Activated naive CD8-positive, alpha-beta T cell treated with anti-CD3 and anti-CD28 coated beads, Interleukin-2, amount 10 ng/mL, durations not matched to agents 7 days and 5 days (primary cell): ENCODE measurements around the gene OR2S2. TPM values are rescaled to one million over a fixed set of nuclear protein-coding genes. Genes with fewer than 3 reads are reported as not detected.
A peak's percentile ranks its signal among the peaks of the same experiment; 100 is the strongest.

Experiments used
- ATAC-seq: fragments of 150-1000 bp; cut with Tn5 transposase; one replicate; pipeline ENCODE4 v1.10.0; 2021; ENCODE audit warnings: low read depth, moderate library complexity
- POLR2A ChIA-PET: fragments of 350-600 bp; sonication (Branson Sonifier 250); formaldehyde crosslinking; loops from one replicate; lab custom pipeline; 2021; ENCODE audit warnings: antibody characterized with exemption; lab: Charles Lee
- DNase-seq: peaks from one replicate; pipeline ENCODE4 v3.0.0; 2021
- H3K27ac Mint-ChIP-seq: one replicate; pipeline ENCODE4 v1.8.0; 2022; ENCODE audit warnings: mild to moderate bottlenecking, mixed read lengths
- H3K27me3 Mint-ChIP-seq: one replicate; pipeline ENCODE4 v1.8.0; 2022; ENCODE audit warnings: mild to moderate bottlenecking, moderate library complexity, mixed read lengths
- H3K36me3 Mint-ChIP-seq: one replicate; pipeline ENCODE4 v1.8.0; 2021; ENCODE audit warnings: mild to moderate bottlenecking, mixed read lengths
- H3K4me1 Mint-ChIP-seq: one replicate; pipeline ENCODE4 v1.8.0; 2021; ENCODE audit warnings: mixed read lengths
- H3K4me3 Mint-ChIP-seq: one replicate; pipeline ENCODE4 v1.8.0; 2022; ENCODE audit warnings: mild to moderate bottlenecking, moderate library complexity, mixed read lengths
- H3K9me3 Mint-ChIP-seq: one replicate; pipeline ENCODE4 v1.8.0; 2021; ENCODE audit warnings: mixed read lengths
- total RNA-seq, 2 experiments: library from RNA; stranded (reverse); gene quantifications; one replicate each; pipeline ENCODE4 v1.2.3, GENCODE V29; 2021

Gene OR2S2
- total RNA-seq, 2 experiments from 2014 or later = not detected

DNA sequence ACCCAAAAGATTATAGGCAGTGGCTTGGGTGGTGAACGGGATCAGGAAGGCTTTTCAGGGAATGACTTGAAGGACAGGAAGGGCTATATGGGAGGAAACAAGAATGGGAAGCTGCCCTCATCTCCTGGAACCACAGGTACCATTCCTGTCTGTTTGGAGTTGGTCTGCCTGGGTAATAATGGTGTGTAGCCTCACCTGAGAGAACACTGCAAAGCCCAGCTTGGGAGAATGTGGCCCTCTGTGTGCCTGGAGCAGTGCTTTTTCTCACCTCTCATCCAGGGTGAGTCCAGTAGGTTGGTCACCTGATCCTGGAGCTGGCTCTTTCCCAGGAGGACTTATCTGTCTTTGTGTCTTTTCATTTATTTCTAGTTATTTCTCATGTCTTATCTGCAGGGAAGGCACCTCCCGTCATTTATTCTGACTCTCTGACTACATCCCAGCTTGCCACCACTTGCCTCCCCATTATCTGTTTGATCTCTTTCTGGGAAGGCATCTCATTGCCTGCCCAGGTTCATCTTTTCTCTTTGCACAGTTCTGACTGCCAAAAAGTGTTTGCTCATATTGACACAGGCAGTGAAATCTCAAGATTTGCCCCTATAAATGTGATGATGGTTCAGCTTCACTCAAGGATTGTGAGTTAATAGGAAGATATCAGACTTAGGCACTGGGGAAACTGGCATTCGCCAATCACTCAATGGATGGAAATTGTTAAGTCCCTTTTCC lies 22.5 kb upstream of the OR2S2 start:
- H3K27me3 Mint-ChIP-seq = peaks cover 38% of the 10 kb centered on the region

DNA sequence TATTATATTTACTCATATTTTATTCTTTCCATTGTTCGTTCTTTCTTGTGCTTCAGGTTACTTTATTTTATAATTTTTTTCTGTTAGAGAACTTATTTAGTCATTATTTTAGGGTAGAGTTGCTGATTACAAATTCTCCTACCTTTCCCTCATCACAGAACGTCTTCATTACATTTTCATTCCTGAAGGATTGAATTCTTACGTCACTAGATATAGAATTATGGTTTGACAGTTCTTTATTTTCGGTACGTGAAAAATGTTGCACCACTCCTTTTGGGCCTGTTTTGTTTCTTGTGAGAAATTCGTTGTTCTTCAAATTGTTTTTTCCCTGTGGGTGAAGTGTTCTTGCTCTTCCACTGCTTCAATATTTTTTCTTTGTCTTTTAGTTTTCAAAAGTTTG lies 20.8 kb upstream of the OR2S2 start:
- no peak overlapping the region for H3K4me3 Mint-ChIP-seq
- no peak for ATAC-seq
- POLR2A ChIA-PET = no interaction called here
- no peaks in the 10 kb centered on the region for H3K4me1 Mint-ChIP-seq
- H3K27ac Mint-ChIP-seq = no peak overlapping the region
- peaks cover 11% of the 10 kb centered on the region for H3K9me3 Mint-ChIP-seq
- no peak for DNase-seq
- H3K36me3 Mint-ChIP-seq = no peaks in the 10 kb centered on the region
- peaks cover 52% of the 10 kb centered on the region for H3K27me3 Mint-ChIP-seq

More for the DNA sequence above, 22.5 kb upstream of the OR2S2 start:
- POLR2A ChIA-PET = no interaction called here
- Mint-ChIP-seq H3K9me3 (peaks cover 6% of the 10 kb centered on the region), H3K27ac (no peak overlapping the region), H3K4me3 (no peak overlapping the region), H3K4me1 (no peaks in the 10 kb centered on the region), H3K36me3 (no peaks in the 10 kb centered on the region)
- DNase-seq (no peak), ATAC-seq (no peak)

DNA sequence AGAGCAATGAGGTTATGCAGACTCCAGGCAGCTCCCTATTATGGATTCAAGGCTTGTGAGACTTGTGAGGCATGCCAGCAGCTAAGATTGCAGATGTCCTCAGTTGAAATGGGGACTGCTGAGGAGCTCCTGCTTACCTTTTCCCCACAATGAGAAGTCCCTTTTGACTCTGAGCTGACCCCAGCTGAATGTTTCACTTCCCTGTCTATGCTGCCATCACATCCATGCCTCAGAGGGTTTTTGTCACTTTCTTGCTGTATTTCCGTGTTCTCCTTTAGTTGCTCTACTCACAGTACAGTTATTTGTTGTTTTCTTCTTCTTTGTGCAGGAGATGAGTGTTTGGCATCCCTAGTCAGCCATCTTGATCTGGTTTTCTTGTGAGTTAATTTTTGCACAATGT lies 18.8 kb upstream of the OR2S2 start:
- H3K36me3 Mint-ChIP-seq = no peaks in the 10 kb centered on the region
- H3K27ac Mint-ChIP-seq = no peak overlapping the region
- no peak overlapping the region for H3K4me3 Mint-ChIP-seq
- H3K4me1 Mint-ChIP-seq = peaks cover 5% of the 10 kb centered on the region
- no peak for ATAC-seq
- H3K9me3 Mint-ChIP-seq = peaks cover 11% of the 10 kb centered on the region
- DNase-seq = no peak
- POLR2A ChIA-PET = no interaction called here
- peaks cover 55% of the 10 kb centered on the region for H3K27me3 Mint-ChIP-seq

DNA sequence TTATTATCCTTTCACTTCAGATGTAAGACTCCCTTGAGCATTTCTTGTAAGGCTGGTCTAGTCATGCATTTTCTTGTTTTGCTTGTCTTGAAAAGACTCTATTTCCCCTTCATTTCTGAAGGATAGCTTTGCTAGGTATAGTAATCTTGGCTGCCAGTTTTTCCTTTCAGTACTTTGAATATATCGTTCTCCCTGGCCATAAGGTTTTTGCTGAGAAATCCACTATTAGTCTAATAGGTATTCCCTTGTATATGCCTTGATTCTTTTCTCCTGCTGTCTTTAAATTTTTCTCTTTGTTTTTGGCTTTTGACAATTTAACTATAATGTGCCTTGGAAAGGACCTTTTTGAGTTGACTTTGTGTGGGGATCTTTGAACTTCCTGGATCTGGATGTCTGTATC lies 16.8 kb upstream of the OR2S2 start:
- no peak overlapping the region for H3K27ac Mint-ChIP-seq

DNA sequence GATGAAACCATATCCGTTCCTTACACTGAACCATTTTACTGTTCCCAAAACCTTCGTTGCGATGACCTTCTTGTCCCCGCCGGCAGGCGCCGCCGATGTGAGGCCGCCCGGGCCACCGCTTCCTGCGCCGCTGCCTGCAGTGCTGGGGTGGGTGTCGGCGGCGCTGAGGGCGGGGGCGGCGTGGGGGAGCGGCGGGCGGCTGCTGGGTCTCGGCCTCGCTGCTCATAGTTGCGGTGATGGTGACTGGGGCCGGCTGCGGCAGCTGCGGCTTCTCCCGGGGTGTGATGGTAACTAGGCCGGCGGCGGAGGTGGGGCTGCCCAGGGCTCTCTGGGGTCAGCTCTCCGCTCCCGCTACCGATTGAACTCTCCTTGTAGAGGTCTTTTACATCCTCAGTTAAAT lies 14.1 kb upstream of the OR2S2 start:
- Mint-ChIP-seq H3K27me3 (peaks cover 82% of the 10 kb centered on the region), H3K4me1 (peaks cover 7% of the 10 kb centered on the region), H3K27ac (no peak overlapping the region), H3K4me3 (peak overlapping the region; percentile 23), H3K36me3 (no peaks in the 10 kb centered on the region), H3K9me3 (peaks cover 11% of the 10 kb centered on the region)
- peak; percentile 77 for ATAC-seq
- POLR2A ChIA-PET = no interaction called here
- peak; percentile 46 for DNase-seq

More for the DNA sequence above, 16.8 kb upstream of the OR2S2 start:
- DNase-seq = no peak
- Mint-ChIP-seq H3K4me3 (no peak overlapping the region), H3K4me1 (peaks cover 7% of the 10 kb centered on the region), H3K9me3 (peaks cover 11% of the 10 kb centered on the region), H3K27me3 (peaks cover 62% of the 10 kb centered on the region), H3K36me3 (no peaks in the 10 kb centered on the region)
- POLR2A ChIA-PET = no interaction called here
- no peak for ATAC-seq

DNA sequence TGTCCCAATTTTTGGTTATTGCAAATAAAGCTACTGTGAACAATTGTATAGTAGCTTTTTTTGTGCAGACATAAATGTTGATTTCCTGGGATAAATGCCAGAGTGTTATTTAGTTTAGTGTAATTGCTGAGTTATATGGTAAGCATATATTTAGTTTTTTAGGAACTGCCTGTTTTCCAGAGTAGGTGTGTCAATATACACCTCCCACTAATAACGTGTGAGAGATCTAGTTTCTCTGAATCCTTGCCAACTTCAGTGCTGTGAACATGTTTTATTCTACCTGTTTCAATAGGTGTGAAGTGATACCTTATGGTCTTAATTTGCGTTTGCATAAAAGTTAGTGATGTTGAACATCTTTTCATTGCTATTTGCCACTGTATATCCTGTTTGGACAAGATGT lies 9.1 kb upstream of the OR2S2 start:
- H3K36me3 Mint-ChIP-seq = no peaks in the 10 kb centered on the region
- POLR2A ChIA-PET = no interaction called here

DNA sequence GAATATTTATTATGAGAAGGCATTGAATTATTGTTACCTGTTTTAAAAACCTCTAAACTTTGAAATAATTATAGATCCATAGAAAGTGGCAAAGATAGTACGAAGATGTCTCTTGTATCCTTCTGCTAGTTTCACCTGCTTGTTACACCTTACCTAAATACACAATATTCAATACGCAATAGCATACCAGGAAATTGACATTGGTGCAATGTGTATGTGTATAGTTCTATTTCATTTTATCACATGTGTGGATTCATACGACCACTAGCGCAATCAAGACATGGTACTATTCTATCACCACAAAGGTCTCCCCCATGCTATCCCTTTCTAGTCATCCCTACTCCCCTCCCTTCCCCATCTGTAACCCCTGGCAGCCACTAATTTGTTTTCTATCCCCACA lies 8.5 kb upstream of the OR2S2 start:
- POLR2A ChIA-PET = no interaction called here
- H3K27me3 Mint-ChIP-seq = peaks cover 54% of the 10 kb centered on the region

More for the DNA sequence above, 9.1 kb upstream of the OR2S2 start:
- no peak overlapping the region for H3K4me3 Mint-ChIP-seq
- H3K27ac Mint-ChIP-seq = no peak overlapping the region
- H3K27me3 Mint-ChIP-seq = peaks cover 60% of the 10 kb centered on the region
- DNase-seq = no peak
- H3K4me1 Mint-ChIP-seq = peaks cover 5% of the 10 kb centered on the region
- no peak for ATAC-seq
- no peaks in the 10 kb centered on the region for H3K9me3 Mint-ChIP-seq

DNA sequence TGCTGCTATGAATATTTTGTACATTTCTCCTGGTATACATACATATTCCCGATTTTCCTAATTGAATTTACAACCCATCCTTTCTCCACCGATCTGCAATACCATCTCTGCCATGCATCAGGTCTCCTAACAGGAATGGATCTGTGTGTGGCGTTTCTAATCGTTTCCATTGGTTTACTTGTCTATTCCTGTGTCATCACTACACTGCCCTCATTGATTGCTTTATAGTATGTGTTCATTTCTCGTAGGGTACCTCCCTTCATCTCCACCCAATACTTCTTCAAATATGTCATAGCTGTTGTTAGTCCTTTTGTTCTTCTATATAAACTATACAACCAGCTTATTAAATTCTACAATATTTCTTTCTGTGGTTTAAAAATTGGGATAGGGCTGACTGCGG lies 7.1 kb upstream of the OR2S2 start:
- H3K27ac Mint-ChIP-seq = no peak overlapping the region
- no peak overlapping the region for H3K4me3 Mint-ChIP-seq
- no peaks in the 10 kb centered on the region for H3K9me3 Mint-ChIP-seq
- ATAC-seq (no peak), DNase-seq (no peak)
- POLR2A ChIA-PET = no interaction called here
- no peaks in the 10 kb centered on the region for H3K4me1 Mint-ChIP-seq
- H3K27me3 Mint-ChIP-seq = peaks cover 44% of the 10 kb centered on the region
- H3K36me3 Mint-ChIP-seq = no peaks in the 10 kb centered on the region

More for the DNA sequence above, 8.5 kb upstream of the OR2S2 start:
- ATAC-seq (no peak), DNase-seq (no peak)
- H3K4me3 Mint-ChIP-seq = no peak overlapping the region
- H3K4me1 Mint-ChIP-seq = peaks cover 1% of the 10 kb centered on the region
- no peaks in the 10 kb centered on the region for H3K9me3 Mint-ChIP-seq
- H3K36me3 Mint-ChIP-seq = no peaks in the 10 kb centered on the region
- H3K27ac Mint-ChIP-seq = no peak overlapping the region

DNA sequence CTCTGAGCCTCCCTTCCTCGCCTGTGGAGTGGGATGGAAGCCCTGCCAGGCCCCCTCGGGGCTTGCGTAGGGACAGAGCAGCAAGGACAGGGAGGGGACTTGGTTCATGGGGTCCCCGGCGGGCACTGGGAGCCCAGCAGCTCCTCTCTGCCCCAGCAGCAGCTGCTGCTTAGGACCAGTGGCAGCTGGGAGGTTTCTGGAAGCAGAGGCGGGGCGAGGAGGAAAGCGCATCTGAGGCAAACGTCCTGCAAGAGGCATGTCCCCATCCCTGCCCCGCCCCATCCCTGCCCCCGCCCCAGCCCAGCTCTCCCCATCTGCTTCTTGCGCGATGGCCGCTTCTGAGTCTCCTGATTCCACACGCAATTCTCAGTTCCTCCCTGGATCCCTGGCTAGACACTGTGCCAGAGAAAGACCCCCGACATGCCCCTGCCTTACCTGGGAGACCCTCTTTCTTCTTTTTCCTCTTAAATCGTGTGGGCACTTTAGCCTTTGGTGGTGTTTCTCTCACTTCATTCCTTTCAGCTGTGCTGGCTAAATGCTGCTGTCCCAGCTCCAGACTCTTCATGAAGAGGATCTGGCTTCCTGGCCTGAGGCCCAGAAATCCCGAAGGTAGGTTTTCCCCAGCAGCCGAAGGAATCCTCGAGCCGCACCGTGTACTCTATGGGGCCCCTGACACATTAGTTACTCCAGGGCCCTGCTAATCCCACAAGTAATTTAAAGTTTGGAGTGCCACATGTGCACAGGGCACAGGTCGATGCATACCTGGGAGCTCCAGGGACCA lies 4.4 kb upstream of the OR2S2 start:
- no peaks in the 10 kb centered on the region for H3K4me1 Mint-ChIP-seq
- H3K36me3 Mint-ChIP-seq = no peaks in the 10 kb centered on the region
- H3K9me3 Mint-ChIP-seq = no peaks in the 10 kb centered on the region
- H3K4me3 Mint-ChIP-seq = no peak overlapping the region
- peaks cover 28% of the 10 kb centered on the region for H3K27me3 Mint-ChIP-seq
- ATAC-seq (no peak), DNase-seq (no peak)
- H3K27ac Mint-ChIP-seq = no peak overlapping the region
- POLR2A ChIA-PET = no interaction called here

DNA sequence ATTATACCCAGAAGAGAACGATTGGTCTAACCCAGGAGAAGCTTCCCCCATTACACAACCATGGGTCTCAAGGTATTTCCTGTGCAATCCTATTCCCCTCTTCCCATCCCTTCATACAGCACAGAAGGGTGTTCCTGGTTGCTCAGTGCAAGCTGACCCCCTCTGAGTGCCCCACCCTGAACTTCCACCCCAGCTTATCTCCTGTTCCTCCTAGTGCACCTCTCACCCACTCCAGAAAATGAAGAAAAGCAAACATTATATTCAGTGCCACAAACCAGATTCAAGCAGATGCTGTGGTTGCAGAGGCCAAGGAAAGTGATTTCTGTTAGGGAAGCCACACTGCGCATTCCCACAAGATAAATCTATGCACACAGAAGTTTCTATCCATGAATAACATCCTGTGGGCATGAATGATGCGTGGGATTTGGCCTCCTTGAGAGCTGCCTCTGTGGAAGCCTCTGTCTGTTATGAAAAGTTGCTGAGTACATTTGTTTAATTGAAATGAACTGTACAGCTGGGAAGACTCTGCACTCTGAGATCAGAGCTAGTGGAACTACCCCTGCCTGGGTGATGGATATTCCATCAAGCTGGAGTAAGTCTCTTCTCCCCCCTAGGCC lies 2.2 kb upstream of the OR2S2 start:
- Mint-ChIP-seq H3K4me3 (no peak overlapping the region), H3K27ac (no peak overlapping the region), H3K27me3 (peaks cover 29% of the 10 kb centered on the region), H3K4me1 (no peaks in the 10 kb centered on the region), H3K36me3 (no peaks in the 10 kb centered on the region), H3K9me3 (no peaks in the 10 kb centered on the region)
- ATAC-seq (no peak), DNase-seq (no peak)
- POLR2A ChIA-PET = no interaction called here

DNA sequence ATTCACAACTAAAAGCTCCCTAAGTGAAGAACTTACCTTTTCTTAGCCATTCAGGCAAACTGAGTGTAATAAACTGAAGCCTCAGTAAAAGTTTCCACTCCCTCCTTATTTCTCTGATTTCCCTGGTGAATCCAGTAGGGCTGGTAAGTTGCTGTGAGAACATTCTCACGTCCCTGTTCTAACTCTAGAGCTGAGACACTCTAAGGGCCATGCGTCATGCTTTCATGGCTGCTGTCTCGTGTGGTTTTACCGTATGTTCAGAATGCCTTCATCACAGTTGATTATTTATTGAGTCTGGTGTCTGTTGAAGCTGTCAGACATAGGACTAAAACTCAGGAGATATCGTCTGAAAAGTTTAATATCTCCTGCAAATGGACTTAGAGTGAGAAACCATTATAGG lies 1.3 kb downstream of the OR2S2 start:
- H3K27ac Mint-ChIP-seq = no peak overlapping the region
- POLR2A ChIA-PET = no interaction called here
- ATAC-seq (no peak), DNase-seq (no peak)
- H3K36me3 Mint-ChIP-seq = no peaks in the 10 kb centered on the region
- peaks cover 37% of the 10 kb centered on the region for H3K27me3 Mint-ChIP-seq
- no peak overlapping the region for H3K4me3 Mint-ChIP-seq
- H3K4me1 Mint-ChIP-seq = peaks cover 3% of the 10 kb centered on the region
- H3K9me3 Mint-ChIP-seq = no peaks in the 10 kb centered on the region

DNA sequence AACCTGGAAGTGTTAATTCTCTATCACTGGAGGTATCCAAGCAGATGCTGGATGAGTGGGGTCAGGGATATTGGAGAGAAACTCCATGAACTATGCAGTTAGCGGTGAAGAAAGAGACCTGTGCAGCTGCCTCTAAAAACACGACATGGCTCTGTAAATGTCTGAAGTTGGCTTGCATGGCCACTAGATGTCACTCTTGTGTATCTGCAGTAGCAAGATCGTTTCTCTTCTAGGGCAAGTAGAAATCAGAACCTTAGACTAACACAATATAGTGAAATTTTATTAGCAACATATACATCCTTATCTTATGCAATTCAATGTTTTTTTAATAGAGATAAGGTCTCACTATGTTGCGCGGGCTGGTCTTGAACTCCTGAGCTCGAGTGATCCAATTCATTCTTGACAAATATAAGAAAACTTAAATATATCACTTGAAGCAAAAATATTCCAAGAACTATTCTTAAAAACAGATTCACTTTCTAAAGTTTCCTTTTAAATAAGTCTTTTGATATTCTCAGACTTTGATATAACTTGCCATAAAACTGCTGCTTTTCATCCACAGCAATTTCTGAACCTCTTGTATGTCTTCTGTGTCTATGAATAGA lies 2.9 kb downstream of the OR2S2 start:
- peak; percentile 80 for ATAC-seq
- no peak overlapping the region for H3K27ac Mint-ChIP-seq
- H3K4me3 Mint-ChIP-seq = no peak overlapping the region
- POLR2A ChIA-PET = no interaction called here
- no peaks in the 10 kb centered on the region for H3K36me3 Mint-ChIP-seq
- peaks cover 3% of the 10 kb centered on the region for H3K4me1 Mint-ChIP-seq
- H3K27me3 Mint-ChIP-seq = peaks cover 35% of the 10 kb centered on the region
- no peaks in the 10 kb centered on the region for H3K9me3 Mint-ChIP-seq
- DNase-seq = no peak

DNA sequence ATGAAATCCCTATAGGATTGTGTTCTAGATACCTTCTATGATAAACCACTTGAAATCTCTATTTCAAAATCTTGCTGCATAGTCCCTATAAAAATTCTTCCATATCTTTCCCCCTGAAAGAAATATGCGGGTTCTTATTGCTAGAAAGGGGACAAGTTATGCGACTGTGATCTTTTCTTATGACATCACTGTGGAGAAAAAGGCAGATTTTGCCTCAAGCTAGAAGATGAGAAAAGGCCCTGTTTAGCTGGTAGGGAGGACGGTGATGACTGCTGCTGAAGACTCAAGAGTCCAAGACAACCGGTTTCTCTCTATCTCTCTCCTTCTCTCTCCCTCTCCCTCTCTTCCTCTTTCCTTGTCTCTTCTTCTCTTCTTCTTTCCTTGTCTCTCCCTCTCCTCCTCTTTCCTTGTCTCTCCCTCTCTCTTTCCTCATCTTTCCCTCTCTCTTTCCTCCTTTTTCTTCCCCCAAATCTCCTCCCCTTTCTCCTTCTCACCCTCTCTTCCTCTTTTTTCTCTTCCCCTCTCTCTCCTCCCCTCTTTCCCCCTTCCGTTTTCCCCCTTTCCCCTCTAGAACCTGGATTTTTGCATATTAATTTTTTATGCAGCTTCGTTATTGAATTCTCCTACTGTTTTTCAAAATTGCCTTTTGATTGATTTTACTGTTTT lies 5.3 kb downstream of the OR2S2 start:
- Mint-ChIP-seq H3K27me3 (peaks cover 34% of the 10 kb centered on the region), H3K36me3 (no peaks in the 10 kb centered on the region), H3K27ac (no peak overlapping the region), H3K4me1 (peaks cover 3% of the 10 kb centered on the region), H3K9me3 (no peaks in the 10 kb centered on the region), H3K4me3 (no peak overlapping the region)
- POLR2A ChIA-PET = no interaction called here
- DNase-seq = no peak
- ATAC-seq = no peak
